Cardiac septum (tissue), 1 donor: ENCODE measurements around the gene CD160. TPM values are rescaled to one million over a fixed set of nuclear protein-coding genes. Genes with fewer than 3 reads are reported as not detected.

Source experiments
- DNase-seq: peaks from one replicate; pipeline ENCODE4 v3.0.0-alpha.2; 2020; ENCODE audit warnings: low spot score
- intact Hi-C: fragments of 100-400 bp; cut with DNase I; formaldehyde crosslinking; loops from one replicate; pipeline ENCODE4 v1.14.0; 2022
- total RNA-seq: library from RNA; stranded (reverse); fragmentation: NEBNext Ultra II Directional; extraction: Animal tissue kit (Norgen Biotek cat#: 25700); gene quantifications from one replicate; pipeline ENCODE4 v1.2.1, GENCODE V29; 2021
- donor health status: DM: no; HTN: no; CAD: no.

The CD160 gene
- total RNA-seq, 1 donor from 2014 or later = 0.22 TPM

DNA sequence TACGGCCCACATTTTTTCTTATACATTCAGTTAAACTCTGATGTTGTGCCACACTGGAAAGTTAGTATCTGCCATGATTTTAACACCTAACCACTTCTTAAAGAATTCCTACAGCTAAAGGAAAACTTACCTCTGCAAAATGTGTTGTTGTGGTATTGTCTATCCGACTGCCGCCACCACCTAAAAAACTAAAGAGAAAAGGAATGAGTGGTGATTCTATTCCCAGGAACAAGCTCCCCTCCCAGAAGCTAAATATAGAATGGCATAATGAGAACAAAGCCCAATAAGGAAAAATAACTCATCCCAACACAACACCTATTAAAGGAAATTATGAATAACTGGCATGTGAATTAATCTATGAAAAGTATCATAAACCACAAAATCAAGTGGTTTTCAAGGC, 65.1 kb downstream of the CD160 start:
- intact Hi-C loops = no loop called here
- DNase-seq = no peak

DNA sequence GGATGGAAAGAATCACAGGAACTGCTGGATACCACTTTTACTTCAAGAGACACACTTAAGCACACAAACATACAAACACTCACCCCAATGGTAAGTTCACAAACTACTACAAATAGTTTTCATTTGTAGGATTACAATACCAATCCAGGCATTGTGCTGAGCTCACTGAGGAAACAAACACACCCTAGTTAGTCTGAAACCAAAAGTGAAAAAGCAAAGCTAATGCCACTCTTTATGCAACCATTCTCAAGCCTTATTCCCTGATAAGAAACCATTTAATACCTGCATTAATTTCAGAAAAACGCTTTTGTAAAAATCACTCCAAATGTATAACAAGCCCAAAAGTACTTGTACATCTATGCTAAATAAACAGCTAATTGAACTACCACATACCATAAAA, 66.2 kb downstream of the CD160 start:
- intact Hi-C loops = no loop called here
- no peak for DNase-seq

GRCh38 chr1:145786271-145786670, 67.0 kb downstream of the CD160 start:
- intact Hi-C loops = no loop called here

DNA sequence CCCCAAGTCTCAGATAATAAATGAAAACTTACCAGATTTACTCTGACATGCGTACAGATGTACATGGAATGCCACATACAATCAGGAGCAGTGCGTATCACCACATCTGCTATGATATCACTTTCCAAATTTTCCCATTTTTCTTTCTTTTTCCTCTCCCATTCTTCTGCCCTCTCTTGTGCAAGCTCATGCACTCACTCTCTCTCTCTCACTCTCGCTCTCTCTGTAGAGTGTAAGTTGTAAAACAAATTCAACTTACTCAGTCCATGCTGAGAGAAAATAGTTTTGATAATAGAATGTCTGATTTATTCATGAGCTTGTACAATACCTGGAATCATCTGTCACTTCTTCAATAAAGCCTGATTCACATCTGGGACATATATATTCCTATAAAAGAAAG, 69.3 kb downstream of the CD160 start:
- no peak for DNase-seq
- intact Hi-C loops = no loop called here

More at GRCh38 chr1:145786271-145786670, 67.0 kb downstream of the CD160 start:
- no peak for DNase-seq

Other genes with a start within 250 kb of the CD160 start
- 9.3 TPM for gene GPR89A, start 111.5 kb upstream of the CD160 start, total RNA-seq
- 0.48 TPM for gene PDZK1, start 12.1 kb upstream of the CD160 start, total RNA-seq
- 74.5 TPM for gene RNF115, start 104.6 kb downstream of the CD160 start, total RNA-seq
- gene POLR3C, start 104.7 kb downstream of the CD160 start, total RNA-seq = 14.0 TPM
- gene NUDT17, start 126.1 kb downstream of the CD160 start, total RNA-seq = 2.7 TPM
- gene PIAS3, start 139.6 kb downstream of the CD160 start, total RNA-seq = 19.7 TPM
- 0.73 TPM for gene ANKRD35, start 166.4 kb downstream of the CD160 start, total RNA-seq
- gene ITGA10, start 190.6 kb downstream of the CD160 start, total RNA-seq = 3.8 TPM
- 17.4 TPM for gene PEX11B, start 199.2 kb downstream of the CD160 start, total RNA-seq
- gene RBM8A, start 208.0 kb downstream of the CD160 start, total RNA-seq = 74.2 TPM
- 25.6 TPM for gene LIX1L, start 238.5 kb downstream of the CD160 start, total RNA-seq
- gene ANKRD34A, start 245.1 kb downstream of the CD160 start, total RNA-seq = 2.9 TPM
- 36.8 TPM for gene POLR3GL, start 245.2 kb downstream of the CD160 start, total RNA-seq